COLO668 (cell line): ENCODE measurements around the gene ANO7.

ENCODE experiments used
- DNase-seq: peaks from one replicate; lab custom pipeline; 2025; ENCODE audit not compliant: unreplicated experiment; lab: John Stamatoyannopoulos, UW

Gene ANO7

DNA sequence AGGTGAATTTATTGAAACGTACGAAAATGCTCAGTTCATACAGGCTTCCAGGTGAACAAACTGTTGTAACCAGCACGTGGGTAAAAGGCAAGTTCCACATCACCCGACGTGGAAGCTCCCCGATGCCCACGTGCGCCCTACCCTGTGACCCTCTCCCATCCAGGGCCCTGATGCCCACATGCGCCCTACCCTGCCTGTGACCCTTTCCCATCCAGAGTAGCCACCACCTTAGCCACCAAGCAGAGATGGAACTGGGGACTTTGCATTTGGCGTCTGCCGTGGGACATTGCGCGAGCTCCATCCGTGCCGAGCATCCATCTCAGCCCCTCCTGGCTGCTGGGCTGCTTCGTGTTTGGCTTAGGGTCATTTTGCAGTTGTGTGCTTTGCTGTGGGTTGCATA is 37.5 kb downstream of the ANO7 start:
- no peak for DNase-seq

- DNase-seq = no peak
These were observed 38.5 kb downstream of the ANO7 start for GRCh38 chr2:241226723-241227572.

- DNase-seq = no peak
These were observed 39.1 kb downstream of the ANO7 start for GRCh38 chr2:241227594-241227993.

GRCh38 chr2:241228081-241228859 is 39.8 kb downstream of the ANO7 start:
- no peak for DNase-seq

DNA sequence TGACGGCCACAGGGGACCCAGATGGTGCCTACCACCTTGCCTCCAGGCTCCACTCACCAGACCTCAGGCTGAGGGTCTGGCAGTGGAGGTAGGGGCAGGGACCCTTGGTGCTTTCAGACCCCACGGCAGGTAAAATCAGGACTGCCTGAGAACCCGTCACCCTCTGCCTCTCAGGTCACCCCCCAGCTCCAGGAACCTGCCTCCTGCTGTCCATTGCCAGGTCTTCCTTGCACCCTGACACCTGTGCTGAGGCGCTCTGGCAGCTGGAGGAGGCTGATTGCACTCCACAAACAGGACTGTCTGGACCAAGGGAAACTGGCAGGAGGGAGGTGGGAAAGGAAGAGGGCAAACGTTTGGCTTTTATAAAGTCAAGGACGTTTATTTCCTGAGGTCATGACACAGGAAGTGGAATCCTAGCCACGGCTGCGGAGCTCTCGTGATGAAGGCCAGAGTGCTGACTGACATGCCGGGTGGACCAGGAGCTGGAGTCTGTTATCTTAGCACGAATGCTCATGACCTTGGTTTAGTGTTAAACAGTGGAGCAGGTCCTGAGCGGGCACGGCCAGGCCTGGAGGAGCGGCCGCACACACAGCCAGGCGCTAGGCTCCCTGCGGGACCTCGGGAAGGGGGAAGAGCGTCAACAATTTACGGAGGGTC is 40.5 kb downstream of the ANO7 start:
- no peak for DNase-seq

- DNase-seq = no peak
These were observed 41.3 kb downstream of the ANO7 start for GRCh38 chr2:241229563-241230401.

DNA sequence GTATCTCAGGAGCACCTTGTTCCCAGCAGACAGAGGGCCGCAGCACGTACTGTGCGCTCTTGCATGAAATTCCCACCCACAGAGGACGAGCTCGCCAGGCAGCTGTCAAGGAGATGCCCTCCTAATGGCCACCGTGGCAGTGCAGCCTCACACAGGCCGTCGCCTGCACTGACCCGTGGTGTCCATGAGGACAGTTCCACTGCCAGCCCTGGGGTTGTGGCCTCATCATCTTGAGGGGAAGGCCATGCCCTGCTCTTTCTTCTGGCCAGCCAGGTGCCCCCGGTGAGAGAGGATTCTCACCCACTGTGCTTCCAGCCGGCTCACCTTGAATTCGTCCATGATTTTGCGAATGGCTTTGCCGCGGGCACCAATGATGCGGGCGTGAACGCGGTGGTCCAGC is 42.0 kb downstream of the ANO7 start:
- DNase-seq = no peak

- no peak for DNase-seq
These were observed 44.5 kb downstream of the ANO7 start for GRCh38 chr2:241232736-241233575.

DNA sequence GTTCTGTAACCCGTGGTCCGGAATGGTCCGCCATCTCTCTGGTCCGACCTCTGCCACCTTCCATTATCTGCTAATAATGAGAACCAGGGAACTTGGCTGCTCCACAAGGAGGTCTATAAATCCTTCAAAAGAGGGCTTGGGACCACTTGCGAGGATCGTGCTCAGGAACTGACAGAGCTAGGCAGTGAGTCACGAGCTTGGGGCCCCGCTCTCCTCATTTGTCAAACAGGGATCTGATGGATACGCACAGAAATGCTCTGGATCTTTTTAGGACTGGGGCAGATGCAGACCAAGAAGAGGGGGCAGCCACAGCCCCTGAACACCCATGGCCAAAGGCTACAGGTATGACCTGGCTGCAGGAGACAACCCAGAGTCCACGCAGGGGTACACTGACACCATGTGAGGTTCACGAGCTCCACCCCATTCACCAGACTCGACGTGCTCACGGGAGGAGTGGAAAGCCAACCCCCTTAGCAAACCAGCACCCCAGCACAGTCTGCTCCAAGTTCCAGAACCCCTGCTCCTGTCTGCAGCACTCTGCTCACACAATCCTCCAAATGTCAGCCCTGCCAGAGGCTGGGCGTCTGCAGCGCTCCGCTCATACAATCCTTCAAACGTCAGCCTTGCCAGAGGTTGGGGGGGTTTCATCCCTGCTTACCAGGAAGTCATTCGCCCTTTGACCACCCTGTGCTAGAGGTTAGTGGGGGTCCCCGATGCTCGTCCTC is 45.8 kb downstream of the ANO7 start:
- no peak for DNase-seq

DNA sequence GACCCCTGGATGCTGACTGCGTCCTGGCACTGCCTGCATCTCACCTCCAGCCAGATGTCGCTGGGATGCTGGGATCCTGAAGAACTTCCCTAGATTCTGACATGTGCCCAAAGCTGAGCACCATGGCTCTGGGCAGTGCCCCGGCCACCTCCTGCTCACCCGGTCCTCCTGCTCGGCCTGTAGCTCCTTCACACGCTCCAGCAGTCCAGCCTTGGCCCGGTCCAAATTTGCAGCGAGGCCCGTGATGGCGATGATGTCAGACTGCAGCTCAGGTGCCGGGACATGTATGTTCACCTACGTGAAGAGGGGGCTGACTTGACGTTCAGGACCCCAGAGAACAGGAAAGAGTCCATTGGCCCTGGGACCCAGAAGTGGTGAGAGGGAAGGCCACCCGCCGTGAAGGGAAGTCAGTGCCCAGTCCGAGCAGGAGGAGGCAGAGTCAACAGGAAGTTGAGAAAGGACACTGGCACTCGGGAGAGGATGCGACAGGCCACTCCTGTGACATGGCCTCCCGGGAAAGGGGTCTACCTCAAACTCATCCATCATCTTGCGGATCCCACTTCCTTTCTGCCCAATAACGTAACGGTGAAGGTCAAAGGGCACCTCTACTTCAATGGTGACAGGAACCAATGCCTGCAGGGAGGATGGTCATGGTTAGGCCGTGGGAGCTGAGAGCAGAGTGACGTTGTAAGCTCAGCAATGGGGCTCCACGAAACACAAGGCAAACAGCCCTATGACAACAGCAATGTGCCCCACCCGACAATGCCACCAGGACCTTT is 46.7 kb downstream of the ANO7 start:
- no peak for DNase-seq

DNA sequence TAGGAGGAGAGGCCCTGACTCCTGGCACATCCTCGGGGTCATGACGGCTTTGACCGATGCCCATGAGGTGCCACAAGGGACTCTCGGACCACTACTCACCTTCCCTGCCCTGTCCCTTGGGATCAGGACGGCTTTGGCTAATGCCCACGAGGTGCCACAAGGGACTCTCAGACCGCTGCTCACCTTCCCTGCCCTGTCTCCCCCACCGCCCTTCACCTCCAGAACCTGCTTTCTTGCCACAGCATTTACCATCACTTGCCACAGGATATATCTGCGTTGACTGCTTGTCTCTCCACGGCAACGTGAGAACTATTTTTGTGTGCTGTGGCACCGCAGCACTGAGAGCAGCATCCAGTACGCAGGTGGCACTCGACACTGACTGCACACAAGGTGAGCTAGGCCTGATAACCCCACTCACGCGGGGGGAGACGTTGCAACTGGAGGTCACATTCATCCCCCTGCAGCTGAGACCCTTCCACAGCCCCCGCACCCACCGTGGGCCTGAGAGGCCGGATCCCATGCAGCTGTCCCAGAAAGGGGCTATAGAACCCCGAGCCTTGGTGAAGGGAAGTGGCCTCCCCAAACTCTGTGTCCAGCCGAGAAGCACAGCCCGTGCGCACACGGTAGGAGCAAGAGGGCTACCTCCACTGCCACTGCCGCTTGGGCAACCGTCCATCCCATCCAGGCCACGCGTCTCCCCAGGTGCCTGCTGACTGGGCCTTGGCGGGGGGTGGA is 47.5 kb downstream of the ANO7 start:
- DNase-seq = no peak

- DNase-seq = no peak
These were observed 48.6 kb downstream of the ANO7 start for GRCh38 chr2:241237047-241237446.

DNA sequence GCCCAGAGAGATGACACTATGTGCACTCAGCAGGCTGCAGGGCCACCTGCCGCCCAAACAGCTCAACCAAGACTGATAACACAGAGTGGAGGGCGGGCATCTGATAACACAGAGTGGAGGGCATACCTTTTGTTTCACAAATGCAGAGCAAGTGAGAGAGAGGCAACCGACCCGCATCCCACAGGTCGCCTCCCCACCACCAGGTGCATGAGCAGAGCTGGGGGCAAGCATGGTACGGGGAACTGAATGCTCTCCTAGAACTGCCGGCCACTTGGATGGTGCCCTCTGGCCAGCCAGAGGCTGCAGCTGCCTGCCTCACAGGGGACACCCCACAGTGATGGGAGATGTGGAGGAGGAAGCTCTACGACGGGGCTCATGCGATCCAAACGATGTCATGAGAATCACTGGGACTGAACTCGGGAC is 49.5 kb downstream of the ANO7 start:
- no peak for DNase-seq

GRCh38 chr2:241238693-241239198 is 50.3 kb downstream of the ANO7 start:
- no peak for DNase-seq

DNA sequence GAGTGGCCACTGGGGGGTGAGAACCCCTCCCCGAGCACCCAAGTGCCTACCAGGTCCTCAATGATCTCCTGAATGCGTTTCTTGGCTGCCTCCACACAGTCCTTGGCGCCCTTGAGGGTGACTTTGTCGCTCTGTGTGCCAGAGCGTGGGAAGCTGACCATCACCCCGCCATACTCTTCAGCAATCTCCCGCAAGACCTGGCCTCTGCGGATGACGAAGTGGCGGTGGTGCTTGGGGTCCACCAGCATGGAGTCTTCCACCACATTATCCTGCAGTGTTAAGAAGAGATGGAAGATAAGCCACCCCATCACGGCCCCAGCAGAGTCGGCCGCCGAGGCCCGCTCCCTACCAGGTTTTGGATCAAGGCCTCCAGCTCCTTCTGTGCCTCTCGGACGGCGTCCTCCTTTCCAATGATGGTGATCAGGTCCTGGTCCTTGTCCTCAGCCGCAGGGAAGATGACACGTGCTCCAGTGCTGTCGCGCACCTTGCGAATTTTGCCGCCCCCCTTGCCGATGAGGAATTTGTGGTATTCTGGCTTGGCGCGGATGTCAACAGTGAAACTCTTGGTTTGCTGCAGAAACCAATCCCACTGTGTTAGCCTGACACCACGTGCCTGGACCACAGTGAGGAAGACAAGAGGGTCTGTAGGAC is 51.2 kb downstream of the ANO7 start:
- DNase-seq = no peak

DNA sequence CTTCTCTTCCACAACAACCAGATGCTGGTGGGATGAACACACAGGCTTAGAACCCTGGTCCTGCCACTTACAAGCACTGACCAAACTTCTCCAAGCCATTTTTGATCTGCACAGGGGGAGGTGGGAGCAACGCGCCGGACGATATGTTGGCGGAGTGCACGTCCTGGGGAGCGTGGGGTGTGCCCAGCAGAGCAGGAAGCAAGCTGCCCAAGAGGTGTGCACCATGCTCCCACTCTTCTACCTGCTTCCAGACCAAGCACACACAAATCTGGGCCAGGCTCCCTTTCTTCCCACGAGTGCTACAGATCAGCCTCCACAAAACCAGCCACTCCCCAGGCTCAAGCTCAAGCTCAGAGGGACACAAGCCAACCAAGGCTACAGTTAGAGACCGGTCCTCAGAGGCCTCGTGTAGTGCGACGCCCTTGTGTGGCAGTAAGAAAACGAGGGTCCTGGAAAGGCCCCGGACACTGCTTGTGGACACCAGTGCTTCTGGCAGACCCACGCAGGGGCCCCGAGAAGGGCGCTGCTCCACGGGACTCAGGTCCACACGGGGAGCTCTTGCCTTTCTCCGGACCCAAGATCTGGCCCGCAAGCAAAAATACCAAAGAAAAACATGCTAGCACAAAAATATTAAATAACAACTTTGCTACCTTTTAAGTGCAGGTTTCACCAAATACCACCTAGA is 52.0 kb downstream of the ANO7 start:
- DNase-seq = no peak

DNA sequence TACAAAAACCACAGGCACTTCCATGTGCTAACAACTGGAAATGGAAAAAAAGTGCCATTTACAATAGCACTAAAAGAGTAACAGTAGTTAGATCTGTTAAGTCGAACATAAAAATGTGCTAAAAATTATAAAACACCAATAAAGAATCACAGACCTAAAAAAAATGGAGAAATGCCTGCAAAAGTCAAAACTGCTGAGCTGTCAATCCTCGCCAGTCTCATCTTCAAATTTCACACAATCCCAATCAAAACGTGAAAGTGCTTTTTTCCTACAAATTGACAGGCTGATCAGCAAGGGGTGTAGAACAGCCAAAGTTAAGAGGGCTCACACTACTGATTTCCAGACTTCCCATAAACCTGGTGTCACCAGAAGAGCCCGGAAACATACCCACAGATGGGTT is 53.2 kb downstream of the ANO7 start:
- DNase-seq = no peak
